ENCODE measurements around the gene DHRS11.

The DHRS11 gene

DNA sequence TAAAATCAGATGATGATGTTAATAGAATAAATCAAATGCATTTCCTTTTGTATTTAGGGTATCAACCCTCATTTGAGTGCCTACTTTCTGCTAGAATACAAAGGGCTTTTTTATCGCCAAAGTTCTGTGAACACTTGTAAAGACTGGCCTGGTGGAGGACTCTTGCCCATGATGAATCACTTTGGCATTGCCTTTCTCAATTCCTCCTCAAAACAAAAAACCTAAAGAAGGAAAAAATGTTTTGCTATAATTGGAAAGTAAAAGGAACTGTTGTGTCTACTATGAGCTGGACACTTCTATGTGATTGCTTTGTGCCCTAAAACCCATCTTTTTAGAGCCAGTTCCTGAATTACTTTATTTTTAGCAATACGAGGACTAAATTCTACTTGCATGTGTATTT lies 13.0 kb upstream of the DHRS11 start:
- no peak overlapping the region for H3K27ac Mint-ChIP-seq
- no peaks in the 10 kb centered on the region for H3K4me1 Mint-ChIP-seq (ENCODE audit: low read depth)
- H3K27me3 Mint-ChIP-seq = no peaks in the 10 kb centered on the region
- H3K36me3 Mint-ChIP-seq (ENCODE audit: low read depth) = peaks cover 68% of the 10 kb centered on the region
- H3K4me3 Mint-ChIP-seq = no peak overlapping the region
- no peaks in the 10 kb centered on the region for H3K9me3 Mint-ChIP-seq

DNA sequence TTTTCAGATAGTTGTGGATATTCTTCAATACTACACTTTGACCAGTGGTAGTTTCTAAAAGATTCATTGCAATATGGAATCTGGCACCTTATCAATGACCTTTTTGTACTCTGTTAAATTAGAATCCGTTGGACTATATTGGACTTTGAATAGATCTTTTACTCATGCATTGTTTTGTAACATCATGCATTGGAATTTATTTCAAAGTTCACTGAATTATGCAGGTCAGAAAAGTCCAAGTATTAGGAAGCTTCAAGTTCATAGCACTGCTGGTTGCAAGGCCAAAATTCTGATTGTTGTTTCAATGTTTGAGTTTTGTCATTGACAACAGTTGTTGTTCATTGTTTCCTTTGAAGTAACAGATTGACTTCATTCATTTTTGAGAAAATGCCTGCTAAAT lies 7.9 kb upstream of the DHRS11 start:
- Mint-ChIP-seq H3K4me1 (ENCODE audit: low read depth) (no peaks in the 10 kb centered on the region), H3K36me3 (ENCODE audit: low read depth) (peaks cover 54% of the 10 kb centered on the region)

GRCh38 chr17:36586138-36586537 lies 5.5 kb upstream of the DHRS11 start:
- H3K27ac Mint-ChIP-seq = no peak overlapping the region
- H3K27me3 Mint-ChIP-seq = no peaks in the 10 kb centered on the region
- peaks cover 48% of the 10 kb centered on the region for H3K36me3 Mint-ChIP-seq (ENCODE audit: low read depth)
- H3K4me3 Mint-ChIP-seq = no peak overlapping the region
- H3K4me1 Mint-ChIP-seq (ENCODE audit: low read depth) = peaks cover 14% of the 10 kb centered on the region
- H3K9me3 Mint-ChIP-seq = no peaks in the 10 kb centered on the region

More for the DNA sequence above, 7.9 kb upstream of the DHRS11 start:
- no peaks in the 10 kb centered on the region for H3K9me3 Mint-ChIP-seq
- no peak overlapping the region for H3K4me3 Mint-ChIP-seq
- no peaks in the 10 kb centered on the region for H3K27me3 Mint-ChIP-seq
- no peak overlapping the region for H3K27ac Mint-ChIP-seq

- Mint-ChIP-seq H3K9me3 (no peaks in the 10 kb centered on the region), H3K4me3 (no peak overlapping the region), H3K36me3 (ENCODE audit: low read depth) (peaks cover 37% of the 10 kb centered on the region), H3K27me3 (no peaks in the 10 kb centered on the region), H3K4me1 (ENCODE audit: low read depth) (peaks cover 32% of the 10 kb centered on the region), H3K27ac (no peak overlapping the region)
These were observed 1.6 kb upstream of the DHRS11 start for GRCh38 chr17:36590082-36590481.

GRCh38 chr17:36592316-36592715 lies 637 bp downstream of the DHRS11 start:
- Mint-ChIP-seq H3K4me1 (ENCODE audit: low read depth) (peaks cover 32% of the 10 kb centered on the region), H3K4me3 (peak overlapping the region; percentile 83), H3K27ac (no peak overlapping the region), H3K27me3 (no peaks in the 10 kb centered on the region), H3K9me3 (no peaks in the 10 kb centered on the region), H3K36me3 (ENCODE audit: low read depth) (peaks cover 29% of the 10 kb centered on the region)

DNA sequence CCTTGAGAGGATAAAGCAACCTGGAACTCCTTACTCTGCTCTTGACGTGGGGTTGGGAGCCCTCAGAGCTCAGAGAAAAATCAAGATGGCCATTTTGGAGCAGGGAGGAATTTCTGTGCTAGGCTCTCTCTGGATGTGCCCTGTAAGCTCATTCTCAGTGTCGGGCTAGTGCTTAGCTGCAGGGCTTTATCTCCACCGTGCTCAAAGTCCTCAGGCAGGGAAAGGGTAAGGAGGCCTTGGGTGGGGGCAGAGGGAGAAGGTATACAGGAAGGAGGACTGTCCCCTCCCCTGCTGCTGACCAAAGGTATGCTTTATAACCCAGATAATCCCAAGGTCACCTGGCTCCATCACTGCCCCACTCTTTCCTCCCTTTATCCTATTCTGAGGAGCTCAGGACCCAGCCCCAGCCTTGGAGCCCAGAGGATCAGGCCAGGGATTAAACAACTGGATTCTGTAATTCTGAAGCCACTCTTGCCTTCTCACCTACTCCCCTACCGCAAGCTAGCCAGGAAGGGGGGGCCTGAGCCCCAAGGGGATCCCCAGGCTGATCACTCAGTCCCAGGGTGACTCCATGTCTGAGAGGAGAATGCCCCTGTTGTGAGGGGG lies 1.1 kb downstream of the DHRS11 start:
- Mint-ChIP-seq H3K4me1 (ENCODE audit: low read depth) (peaks cover 32% of the 10 kb centered on the region), H3K4me3 (peak overlapping the region; percentile 83), H3K27me3 (no peaks in the 10 kb centered on the region), H3K27ac (no peak overlapping the region), H3K9me3 (no peaks in the 10 kb centered on the region), H3K36me3 (ENCODE audit: low read depth) (peaks cover 24% of the 10 kb centered on the region)

DNA sequence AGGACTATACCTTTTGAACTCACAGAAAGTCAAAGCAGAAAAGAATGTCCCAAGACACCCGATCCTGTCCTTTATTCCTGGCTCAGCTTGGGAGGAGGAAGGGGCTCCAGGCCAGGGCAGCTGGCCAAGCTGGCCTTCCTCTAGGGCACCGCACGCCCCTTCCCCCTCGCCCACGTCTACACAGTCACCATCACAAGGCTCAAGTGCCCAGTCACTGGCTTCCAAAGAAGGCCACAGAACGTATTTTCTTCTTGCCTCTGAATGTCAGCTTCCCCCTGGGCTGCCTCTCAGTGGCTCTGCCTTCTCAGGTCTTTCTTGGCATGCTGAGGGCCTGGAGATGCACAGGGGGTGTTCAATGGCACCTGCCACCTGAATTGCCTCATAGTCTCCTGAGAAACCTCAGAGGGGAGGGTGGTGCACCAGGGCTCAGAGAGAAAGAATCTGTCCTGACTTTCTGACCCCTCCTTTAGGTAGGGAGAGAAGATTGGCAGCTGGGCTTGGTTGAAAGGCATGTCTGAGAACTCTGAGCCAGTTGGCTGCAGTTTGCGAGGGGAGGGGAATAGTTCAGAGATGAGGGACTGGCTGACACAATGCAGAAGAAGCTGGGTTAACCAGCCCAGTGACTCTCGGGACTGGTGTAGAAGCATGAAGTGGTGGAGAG lies 2.1 kb downstream of the DHRS11 start:
- peaks cover 20% of the 10 kb centered on the region for H3K36me3 Mint-ChIP-seq (ENCODE audit: low read depth)
- peaks cover 32% of the 10 kb centered on the region for H3K4me1 Mint-ChIP-seq (ENCODE audit: low read depth)
- no peak overlapping the region for H3K4me3 Mint-ChIP-seq
- no peak overlapping the region for H3K27ac Mint-ChIP-seq
- H3K27me3 Mint-ChIP-seq = no peaks in the 10 kb centered on the region
- no peaks in the 10 kb centered on the region for H3K9me3 Mint-ChIP-seq

- Mint-ChIP-seq H3K36me3 (ENCODE audit: low read depth) (peaks cover 13% of the 10 kb centered on the region), H3K4me1 (ENCODE audit: low read depth) (peaks cover 29% of the 10 kb centered on the region), H3K27ac (no peak overlapping the region), H3K9me3 (no peaks in the 10 kb centered on the region), H3K27me3 (no peaks in the 10 kb centered on the region), H3K4me3 (no peak overlapping the region)
These were observed 3.1 kb downstream of the DHRS11 start for GRCh38 chr17:36594626-36595401.

DNA sequence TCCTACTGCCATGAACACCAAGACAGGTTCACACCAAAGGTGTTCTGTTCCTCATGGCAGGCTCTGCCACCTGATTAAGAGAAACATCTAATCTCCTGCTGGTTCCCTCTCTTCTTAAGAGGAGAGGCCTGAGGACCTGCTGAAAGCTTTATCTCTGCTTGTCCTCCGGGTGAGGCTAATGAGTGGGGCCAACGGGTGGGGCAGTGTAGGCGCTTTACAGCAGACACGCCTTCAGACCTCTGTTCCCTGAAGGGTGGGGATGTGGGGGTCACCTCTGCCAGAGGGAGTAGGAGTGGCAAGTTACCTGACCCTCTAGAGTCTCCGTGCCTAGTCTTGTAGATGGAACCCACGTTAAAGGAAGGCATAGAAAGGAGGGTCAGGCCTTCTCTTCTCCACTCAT lies 5.5 kb downstream of the DHRS11 start:
- H3K4me1 Mint-ChIP-seq (ENCODE audit: low read depth) = peaks cover 25% of the 10 kb centered on the region
- H3K27ac Mint-ChIP-seq = no peak overlapping the region
- H3K27me3 Mint-ChIP-seq = no peaks in the 10 kb centered on the region
- no peak overlapping the region for H3K4me3 Mint-ChIP-seq
- no peaks in the 10 kb centered on the region for H3K9me3 Mint-ChIP-seq
- H3K36me3 Mint-ChIP-seq (ENCODE audit: low read depth) = peaks cover 8% of the 10 kb centered on the region

GRCh38 chr17:36597866-36598777 lies 6.4 kb downstream of the DHRS11 start:
- Mint-ChIP-seq H3K4me3 (no peak overlapping the region), H3K9me3 (no peaks in the 10 kb centered on the region), H3K36me3 (ENCODE audit: low read depth) (peaks cover 8% of the 10 kb centered on the region), H3K4me1 (ENCODE audit: low read depth) (peaks cover 21% of the 10 kb centered on the region), H3K27ac (no peak overlapping the region), H3K27me3 (no peaks in the 10 kb centered on the region)

DNA sequence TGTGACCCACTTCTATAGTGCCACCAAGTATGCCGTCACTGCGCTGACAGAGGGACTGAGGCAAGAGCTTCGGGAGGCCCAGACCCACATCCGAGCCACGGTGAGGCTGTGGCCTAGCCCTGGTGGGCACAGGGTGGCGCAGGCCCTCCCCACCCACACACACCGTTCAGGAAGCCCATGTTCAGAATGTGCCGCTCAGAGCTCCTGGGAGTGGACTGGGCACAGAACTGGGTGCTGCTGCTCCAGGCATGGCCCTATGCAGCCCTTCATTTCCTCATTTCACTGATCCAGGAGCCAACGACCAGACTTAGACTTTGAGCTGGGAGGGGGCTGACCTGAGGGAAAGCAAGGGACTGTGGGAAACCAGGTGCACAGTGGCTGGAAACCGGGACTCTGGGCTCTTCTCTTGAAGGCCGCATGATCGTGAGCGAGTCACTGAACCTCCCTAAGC lies 7.3 kb downstream of the DHRS11 start:
- H3K27ac Mint-ChIP-seq = no peak overlapping the region
- peaks cover 12% of the 10 kb centered on the region for H3K36me3 Mint-ChIP-seq (ENCODE audit: low read depth)
- no peaks in the 10 kb centered on the region for H3K9me3 Mint-ChIP-seq
- H3K27me3 Mint-ChIP-seq = no peaks in the 10 kb centered on the region
- no peak overlapping the region for H3K4me3 Mint-ChIP-seq
- peaks cover 19% of the 10 kb centered on the region for H3K4me1 Mint-ChIP-seq (ENCODE audit: low read depth)

GRCh38 chr17:36599546-36600250 lies 8.0 kb downstream of the DHRS11 start:
- Mint-ChIP-seq H3K27me3 (no peaks in the 10 kb centered on the region), H3K4me3 (no peak overlapping the region), H3K4me1 (ENCODE audit: low read depth) (peaks cover 26% of the 10 kb centered on the region), H3K36me3 (ENCODE audit: low read depth) (peaks cover 20% of the 10 kb centered on the region), H3K27ac (no peak overlapping the region), H3K9me3 (no peaks in the 10 kb centered on the region)

GRCh38 chr17:36600465-36600864 lies 8.8 kb downstream of the DHRS11 start:
- Mint-ChIP-seq H3K27ac (peak overlapping the region; percentile 91), H3K9me3 (no peaks in the 10 kb centered on the region), H3K27me3 (no peaks in the 10 kb centered on the region), H3K4me1 (ENCODE audit: low read depth) (peaks cover 31% of the 10 kb centered on the region), H3K36me3 (ENCODE audit: low read depth) (peaks cover 20% of the 10 kb centered on the region), H3K4me3 (peak overlapping the region; percentile 92)

DNA sequence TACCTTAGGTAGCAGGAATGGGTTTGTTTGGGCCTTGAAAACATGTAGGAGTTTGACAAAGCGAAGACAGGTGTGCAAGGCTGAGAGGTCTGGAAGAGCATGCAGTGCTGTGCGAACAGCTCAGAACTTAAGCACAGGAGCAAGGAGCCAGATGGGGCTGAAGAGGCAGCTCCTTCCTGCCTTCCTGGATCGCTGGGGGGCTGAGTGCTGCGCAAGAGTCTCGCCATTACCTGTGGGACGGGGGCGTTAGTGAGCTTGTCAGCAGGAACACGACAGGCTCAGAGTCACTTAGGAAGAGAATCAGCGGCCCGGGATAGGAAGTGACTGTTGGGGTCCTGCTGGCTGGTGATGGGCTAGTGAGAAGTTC lies 9.2 kb downstream of the DHRS11 start:
- peak overlapping the region; percentile 91 for H3K27ac Mint-ChIP-seq

More for the DNA sequence above, 9.2 kb downstream of the DHRS11 start:
- Mint-ChIP-seq H3K4me1 (ENCODE audit: low read depth) (peaks cover 35% of the 10 kb centered on the region), H3K27me3 (no peaks in the 10 kb centered on the region), H3K36me3 (ENCODE audit: low read depth) (peaks cover 21% of the 10 kb centered on the region), H3K4me3 (peak overlapping the region; percentile 92), H3K9me3 (no peaks in the 10 kb centered on the region)
